Measurements from ENCODE around the gene SLC35D1. TPM values are rescaled to one million over a fixed set of nuclear protein-coding genes. Genes with fewer than 3 reads are reported as not detected.

SLC35D1 gene
- total and polyA plus RNA-seq, 2 of the 8 experiments (the other 6 are each of a cell fraction or from before 2014, with no cell fraction given), result 1.2 to 2.7 TPM

DNA sequence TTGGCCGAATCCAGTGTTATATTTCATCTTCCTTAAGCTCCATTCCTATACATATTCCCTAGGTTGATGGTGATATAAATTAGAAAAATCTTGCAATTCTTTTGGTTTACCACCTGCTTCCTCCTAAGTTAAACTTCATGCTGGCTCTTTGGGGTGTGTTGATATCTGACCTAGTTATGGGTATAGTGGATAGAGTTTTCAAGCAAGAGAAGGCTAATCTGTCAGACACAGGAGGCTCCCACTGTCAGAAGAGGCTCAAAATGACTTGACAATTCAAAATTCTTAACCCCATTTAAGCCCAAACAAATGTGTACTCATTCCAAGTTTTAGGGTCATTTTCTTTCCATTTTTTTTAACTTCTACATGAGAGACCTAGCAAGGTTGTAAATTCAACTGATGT lies 8.5 kb upstream of the SLC35D1 start (continued):
- no peak for TF ChIP-seq SUZ12 (IDR thresholded peaks at IDR 0.05; ENCODE audit: low read length)
